ENCODE results near the gene VTI1A. TPM values are rescaled to one million over a fixed set of nuclear protein-coding genes. Genes with fewer than 3 reads are reported as not detected.
A peak's percentile ranks its signal among the peaks of the same experiment; 100 is the strongest.

The VTI1A gene
- total RNA-seq, 1 donor, result 37.1 TPM

DNA sequence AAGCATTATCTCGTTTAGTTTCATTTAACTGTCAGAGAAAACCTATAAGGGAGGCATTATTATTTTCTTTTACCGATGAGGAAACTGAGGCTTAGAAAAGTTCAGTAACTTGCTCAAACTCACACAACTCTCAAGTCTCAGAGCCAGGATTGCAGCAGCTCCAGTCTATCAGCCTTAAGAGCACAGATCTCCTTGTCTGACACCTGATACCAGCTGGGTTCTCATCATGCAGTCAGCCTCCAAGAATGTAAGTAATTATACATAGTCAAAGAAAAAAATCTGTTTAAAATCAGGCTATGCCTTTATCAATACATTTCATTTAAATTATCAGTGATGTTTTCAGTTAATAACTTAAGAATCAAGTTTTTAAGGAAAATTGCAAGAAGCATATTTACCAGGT lies 266.4 kb downstream of the VTI1A start:
- H3K4me3 ChIP-seq (ENCODE audit: low read depth, low read length), result no peak overlapping the region
- no peak for TF ChIP-seq CTCF (IDR thresholded peaks at IDR 0.05; ENCODE audit: insufficient read depth, low read depth, low read length)
- DNase-seq (ENCODE audit: low read depth), result peak; percentile 25

- DNase-seq (ENCODE audit: low read depth), result no peak
- TF ChIP-seq CTCF (IDR thresholded peaks at IDR 0.05; ENCODE audit: insufficient read depth, low read depth, low read length), result no peak
Measured at GRCh38 chr10:112715581-112715980, 268.6 kb downstream of the VTI1A start.

DNA sequence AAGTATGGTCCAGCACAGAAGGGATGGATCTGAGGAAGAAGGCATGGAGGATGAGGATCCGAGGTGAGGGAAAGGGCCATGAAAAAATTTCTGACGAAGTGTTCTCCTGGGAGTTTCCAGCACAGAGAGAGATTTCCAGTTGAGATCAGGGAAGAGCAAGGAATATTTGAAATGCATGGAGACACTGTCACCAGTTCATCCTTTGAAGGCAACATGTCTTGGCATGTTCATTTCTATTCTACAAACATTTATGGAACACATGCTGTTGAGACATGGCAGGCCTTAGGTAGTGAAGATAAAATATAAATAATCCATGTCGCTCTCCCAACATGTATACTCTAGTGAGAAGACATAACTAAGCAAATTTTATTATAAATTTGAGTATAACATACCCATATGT lies 269.1 kb downstream of the VTI1A start:
- no peak overlapping the region for H3K4me3 ChIP-seq (ENCODE audit: low read depth, low read length)
- DNase-seq (ENCODE audit: low read depth), result no peak
- no peak for TF ChIP-seq CTCF (IDR thresholded peaks at IDR 0.05; ENCODE audit: insufficient read depth, low read depth, low read length)

More at GRCh38 chr10:112715581-112715980, 268.6 kb downstream of the VTI1A start:
- H3K4me3 ChIP-seq (ENCODE audit: low read depth, low read length), result no peak overlapping the region

GRCh38 chr10:112716924-112717413 lies 270.0 kb downstream of the VTI1A start:
- peak; percentile 41 for DNase-seq (ENCODE audit: low read depth)
- no peak for TF ChIP-seq CTCF (IDR thresholded peaks at IDR 0.05; ENCODE audit: insufficient read depth, low read depth, low read length)
- no peak overlapping the region for H3K4me3 ChIP-seq (ENCODE audit: low read depth, low read length)

DNA sequence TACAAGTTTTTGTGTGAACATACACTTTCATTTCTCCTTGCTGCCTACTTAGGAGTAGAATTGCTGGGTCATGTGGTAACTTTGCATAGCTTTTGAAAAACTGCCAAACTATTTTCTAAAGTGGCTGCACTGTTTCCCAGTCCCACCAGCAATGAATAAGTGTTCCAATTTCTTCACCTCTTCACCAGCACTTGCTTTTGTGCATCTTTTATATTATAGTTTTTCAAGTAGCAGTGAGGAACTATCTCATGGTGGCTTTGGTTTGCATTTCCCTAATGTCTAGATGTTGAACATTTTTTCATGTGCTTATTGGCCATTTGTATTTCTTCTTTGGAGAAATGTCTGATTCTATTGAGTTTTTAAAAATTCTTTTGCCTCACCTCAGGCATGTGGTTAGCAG lies 273.2 kb downstream of the VTI1A start:
- DNase-seq (ENCODE audit: low read depth), result no peak
- H3K4me3 ChIP-seq (ENCODE audit: low read depth, low read length), result no peak overlapping the region
- no peak for TF ChIP-seq CTCF (IDR thresholded peaks at IDR 0.05; ENCODE audit: insufficient read depth, low read depth, low read length)

DNA sequence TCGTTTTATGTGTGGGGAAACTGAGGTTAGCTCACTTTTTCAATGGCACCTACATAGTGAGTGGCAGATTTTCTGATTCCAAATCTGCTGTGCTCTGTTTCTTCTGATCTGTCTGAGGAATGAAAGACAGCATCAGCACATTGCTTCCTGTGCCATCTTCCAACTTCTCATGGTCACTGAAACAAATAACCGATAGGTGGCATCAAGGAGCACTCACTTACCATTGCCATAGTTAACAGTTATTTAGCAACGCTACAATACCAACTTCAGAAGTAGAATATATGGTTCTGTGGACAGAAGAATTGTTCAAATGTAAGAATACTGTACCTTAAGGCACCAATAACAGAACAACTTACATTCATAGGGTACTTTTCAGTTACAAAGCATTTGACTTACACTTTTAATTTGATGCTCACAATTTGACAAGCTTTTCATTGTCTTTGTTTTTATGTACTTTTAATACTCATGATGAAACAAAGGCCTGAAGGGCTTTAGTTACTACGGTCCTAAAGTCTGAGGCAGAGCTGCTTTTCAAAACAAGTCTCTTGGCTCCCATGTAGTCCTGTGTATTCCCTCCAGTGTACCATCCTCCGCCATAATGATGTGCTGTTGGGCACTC lies 274.2 kb downstream of the VTI1A start:
- TF ChIP-seq CTCF (IDR thresholded peaks at IDR 0.05; ENCODE audit: insufficient read depth, low read depth, low read length), result peak; percentile 74
- DNase-seq (ENCODE audit: low read depth), result peak; percentile 53
- no peak overlapping the region for H3K4me3 ChIP-seq (ENCODE audit: low read depth, low read length)

- no peak for DNase-seq (ENCODE audit: low read depth)
Measured at GRCh38 chr10:112722758-112723157, 275.7 kb downstream of the VTI1A start.

More at GRCh38 chr10:112722758-112723157, 275.7 kb downstream of the VTI1A start:
- no peak for TF ChIP-seq CTCF (IDR thresholded peaks at IDR 0.05; ENCODE audit: insufficient read depth, low read depth, low read length)
- no peak overlapping the region for H3K4me3 ChIP-seq (ENCODE audit: low read depth, low read length)
